Measurements from ENCODE around the gene VPREB1. TPM values are rescaled to one million over a fixed set of nuclear protein-coding genes. Genes with fewer than 3 reads are reported as not detected.

The VPREB1 gene
- total RNA-seq, 1 donor from 2014 or later: not detected

- Histone ChIP-seq H4K20me1 (ENCODE audit: insufficient read depth, low read length) (no peaks in the 10 kb centered on the region), H3K79me2 (ENCODE audit: insufficient read depth, low read length) (no peaks in the 10 kb centered on the region), H3K9ac (ENCODE audit: low read length) (no peak overlapping the region), H3K27me3 (ENCODE audit: insufficient read depth, low read length) (peaks cover 21% of the 10 kb centered on the region), H3K9me3 (ENCODE audit: insufficient read depth, low read depth, low read length) (no peaks in the 10 kb centered on the region), H3K4me3 (ENCODE audit: insufficient read depth, low read depth, low read length) (no peak overlapping the region), H3K4me1 (ENCODE audit: insufficient read depth, low read length) (no peaks in the 10 kb centered on the region), H3K4me2 (ENCODE audit: low read length) (no peak overlapping the region), H2AFZ (ENCODE audit: low read depth, low read length) (no peak overlapping the region), H3K27ac (ENCODE audit: low read depth, low read length) (no peak overlapping the region), H3K36me3 (ENCODE audit: insufficient read depth, low read length) (no peaks in the 10 kb centered on the region)
- FAIRE-seq: no peak
- Mint-ChIP-seq H3K9me3 (ENCODE audit: unreplicated experiment) (no peaks in the 10 kb centered on the region), H3K36me3 (ENCODE audit: low read depth, unreplicated experiment) (peaks cover 1% of the 10 kb centered on the region), H3K27me3 (ENCODE audit: low read depth, unreplicated experiment) (peaks cover 88% of the 10 kb centered on the region), H3K27ac (ENCODE audit: unreplicated experiment) (no peak overlapping the region), H3K4me1 (ENCODE audit: low read depth, unreplicated experiment) (peaks cover 3% of the 10 kb centered on the region), H3K4me3 (ENCODE audit: unreplicated experiment) (no peak overlapping the region)
- TF ChIP-seq CTCF (IDR thresholded peaks at IDR 0.05; ENCODE audit: insufficient read depth, low read depth, low read length) (no peak), EZH2 (IDR thresholded peaks at IDR 0.05; ENCODE audit: insufficient read depth, low read length) (no peak)
- DNase-seq (ENCODE audit: low read depth): no peak
Observed at GRCh38 chr22:22198751-22199150, 45.8 kb upstream of the VPREB1 start.

DNA sequence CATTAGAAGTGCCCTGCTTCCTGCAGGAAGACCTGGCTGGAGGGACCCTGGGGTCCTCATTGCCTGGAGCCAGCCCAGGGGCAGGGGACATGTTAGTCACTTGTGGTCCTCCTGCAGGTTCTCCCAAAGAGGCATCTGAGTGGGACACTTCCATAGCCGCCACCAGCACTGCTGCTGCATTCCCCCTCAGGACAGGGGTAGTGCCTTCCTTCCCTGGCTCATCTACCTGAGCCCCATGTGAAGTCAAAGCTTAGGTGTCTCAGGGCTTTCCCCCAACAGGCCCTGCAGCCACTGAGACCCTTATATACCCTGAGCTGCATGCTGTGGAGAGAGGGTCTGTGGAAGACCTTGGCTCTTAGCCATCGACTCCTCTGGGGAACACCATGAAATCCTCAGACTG is 45.0 kb upstream of the VPREB1 start:
- H3K27me3 Mint-ChIP-seq (ENCODE audit: low read depth, unreplicated experiment): peaks cover 90% of the 10 kb centered on the region
- DNase-seq (ENCODE audit: low read depth) (no peak), FAIRE-seq (no peak)
- peaks cover 1% of the 10 kb centered on the region for H3K36me3 Mint-ChIP-seq (ENCODE audit: low read depth, unreplicated experiment)
- no peaks in the 10 kb centered on the region for H3K9me3 ChIP-seq (ENCODE audit: insufficient read depth, low read depth, low read length)
- peaks cover 21% of the 10 kb centered on the region for H3K27me3 ChIP-seq (ENCODE audit: insufficient read depth, low read length)
- H3K27ac Mint-ChIP-seq (ENCODE audit: unreplicated experiment): no peak overlapping the region
- no peak overlapping the region for H3K4me2 ChIP-seq (ENCODE audit: low read length)
- no peaks in the 10 kb centered on the region for H4K20me1 ChIP-seq (ENCODE audit: insufficient read depth, low read length)
- no peak overlapping the region for H3K4me3 Mint-ChIP-seq (ENCODE audit: unreplicated experiment)
- no peak overlapping the region for H3K27ac ChIP-seq (ENCODE audit: low read depth, low read length)
- H3K79me2 ChIP-seq (ENCODE audit: insufficient read depth, low read length): no peaks in the 10 kb centered on the region
- H3K36me3 ChIP-seq (ENCODE audit: insufficient read depth, low read length): no peaks in the 10 kb centered on the region
- peaks cover 3% of the 10 kb centered on the region for H3K4me1 Mint-ChIP-seq (ENCODE audit: low read depth, unreplicated experiment)
- TF ChIP-seq EZH2 (IDR thresholded peaks at IDR 0.05; ENCODE audit: insufficient read depth, low read length): no peak
- no peak for TF ChIP-seq CTCF (IDR thresholded peaks at IDR 0.05; ENCODE audit: insufficient read depth, low read depth, low read length)
- H3K4me3 ChIP-seq (ENCODE audit: insufficient read depth, low read depth, low read length): no peak overlapping the region
- no peak overlapping the region for H3K9ac ChIP-seq (ENCODE audit: low read length)
- H3K9me3 Mint-ChIP-seq (ENCODE audit: unreplicated experiment): no peaks in the 10 kb centered on the region
- no peaks in the 10 kb centered on the region for H3K4me1 ChIP-seq (ENCODE audit: insufficient read depth, low read length)
- no peak overlapping the region for H2AFZ ChIP-seq (ENCODE audit: low read depth, low read length)

DNA sequence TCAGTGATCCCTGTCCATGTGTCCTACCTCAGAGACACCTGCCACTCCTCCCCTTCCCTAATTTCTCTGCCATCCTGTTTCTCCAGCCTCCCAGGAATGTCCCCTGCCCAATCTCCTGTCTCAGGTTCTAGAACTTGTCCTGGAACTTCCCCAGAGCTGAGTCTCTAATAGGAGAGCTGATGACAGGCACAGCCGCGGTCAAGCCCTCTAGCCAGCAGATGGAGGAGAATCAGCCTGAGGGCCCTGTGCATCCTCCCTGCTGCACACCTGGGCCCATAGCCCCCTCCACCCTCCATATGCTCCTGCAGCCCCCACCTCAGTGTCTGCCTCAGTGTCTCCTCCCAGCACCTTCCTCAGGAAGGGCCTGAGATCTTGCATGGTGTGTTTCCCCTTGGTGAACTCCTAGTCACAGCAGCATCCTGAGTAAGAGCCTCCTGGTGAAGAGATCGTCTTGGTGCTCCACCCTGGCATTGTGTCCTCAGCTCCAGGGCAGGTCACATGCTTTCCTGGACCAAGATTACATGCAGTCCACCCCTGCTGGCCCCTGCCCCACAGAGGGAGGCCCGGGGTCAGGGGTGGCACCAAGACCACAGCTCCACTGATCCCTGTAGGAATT is 43.9 kb upstream of the VPREB1 start:
- H3K27me3 Mint-ChIP-seq (ENCODE audit: low read depth, unreplicated experiment): peaks cover 91% of the 10 kb centered on the region
- no peak overlapping the region for H3K9ac ChIP-seq (ENCODE audit: low read length)
- peaks cover 1% of the 10 kb centered on the region for H3K36me3 Mint-ChIP-seq (ENCODE audit: low read depth, unreplicated experiment)
- H3K4me1 Mint-ChIP-seq (ENCODE audit: low read depth, unreplicated experiment): peaks cover 3% of the 10 kb centered on the region
- no peaks in the 10 kb centered on the region for H3K9me3 Mint-ChIP-seq (ENCODE audit: unreplicated experiment)
- H4K20me1 ChIP-seq (ENCODE audit: insufficient read depth, low read length): no peaks in the 10 kb centered on the region
- DNase-seq (ENCODE audit: low read depth) (no peak), FAIRE-seq (no peak)
- no peak overlapping the region for H3K27ac Mint-ChIP-seq (ENCODE audit: unreplicated experiment)
- no peak overlapping the region for H3K4me3 ChIP-seq (ENCODE audit: insufficient read depth, low read depth, low read length)
- no peaks in the 10 kb centered on the region for H3K4me1 ChIP-seq (ENCODE audit: insufficient read depth, low read length)
- no peaks in the 10 kb centered on the region for H3K36me3 ChIP-seq (ENCODE audit: insufficient read depth, low read length)
- no peak overlapping the region for H3K4me2 ChIP-seq (ENCODE audit: low read length)
- no peaks in the 10 kb centered on the region for H3K9me3 ChIP-seq (ENCODE audit: insufficient read depth, low read depth, low read length)
- no peak overlapping the region for H3K4me3 Mint-ChIP-seq (ENCODE audit: unreplicated experiment)
- TF ChIP-seq EZH2 (IDR thresholded peaks at IDR 0.05; ENCODE audit: insufficient read depth, low read length) (no peak), CTCF (IDR thresholded peaks at IDR 0.05; ENCODE audit: insufficient read depth, low read depth, low read length) (no peak)
- H3K27me3 ChIP-seq (ENCODE audit: insufficient read depth, low read length): peaks cover 21% of the 10 kb centered on the region
- H3K27ac ChIP-seq (ENCODE audit: low read depth, low read length): no peak overlapping the region
- H2AFZ ChIP-seq (ENCODE audit: low read depth, low read length): no peak overlapping the region
- H3K79me2 ChIP-seq (ENCODE audit: insufficient read depth, low read length): no peaks in the 10 kb centered on the region
